Lung (tissue), 12 donors: ENCODE data around the gene ATXN1. TPM values are rescaled to one million over a fixed set of nuclear protein-coding genes. Genes with fewer than 3 reads are reported as not detected.

ENCODE experiments used
- ATAC-seq: fragments of 200-7000 bp; cut with Tn5 transposase; one replicate; pipeline ENCODE4 v1.9.1; 2020; ENCODE audit warnings: moderate number of reproducible peaks; ENCODE audit not compliant: insufficient read depth, low FRiP score
- DNase-seq, 3 donors: peaks; one replicate each; pipeline ENCODE4 v3.0.0-alpha.2; 2013 to 2017
- H3K27ac ChIP-seq, 2 donors: one replicate each; pipeline ENCODE4 v1.5.1; 2013; ENCODE audit warnings: mild to moderate bottlenecking in 2 of 2, moderate library complexity in 2 of 2, control low read depth in 1 of 2, inconsistent platforms in 1 of 2, low read depth in 1 of 2, low read length in 1 of 2
- H3K27me3 ChIP-seq, 3 donors: one replicate each; pipeline ENCODE4 v1.5.1; 2013; ENCODE audit warnings: low read length in 2 of 3; ENCODE audit not compliant: control insufficient read depth in 3 of 3, insufficient read depth in 3 of 3
- H3K36me3 ChIP-seq, 4 donors: one replicate each; pipeline ENCODE4 v1.5.1; 2013; ENCODE audit warnings: low read length in 4 of 4, mild to moderate bottlenecking in 1 of 4, moderate library complexity in 1 of 4; ENCODE audit not compliant: control insufficient read depth in 4 of 4, insufficient read depth in 4 of 4
- H3K4me1 ChIP-seq, 5 donors: one replicate each; pipeline ENCODE4 v1.5.1; 2013; ENCODE audit warnings: low read length in 5 of 5, mild to moderate bottlenecking in 2 of 5, moderate library complexity in 1 of 5; ENCODE audit not compliant: control insufficient read depth in 5 of 5, insufficient read depth in 5 of 5
- H3K4me3 ChIP-seq: one replicate; pipeline ENCODE4 v1.5.1; 2013; ENCODE audit warnings: mild to moderate bottlenecking, control low read depth, moderate library complexity
- H3K9ac ChIP-seq, 2 donors: one replicate each; pipeline ENCODE4 v1.5.1; 2013; ENCODE audit warnings: low read length in 2 of 2, control low read depth in 1 of 2; ENCODE audit not compliant: insufficient read depth in 1 of 2
- H3K9me3 ChIP-seq, 4 donors: one replicate each; pipeline ENCODE4 v1.5.1; 2013; ENCODE audit warnings: low read length in 3 of 4, mild to moderate bottlenecking in 1 of 4, moderate library complexity in 1 of 4; ENCODE audit not compliant: control insufficient read depth in 4 of 4, insufficient read depth in 3 of 4
- CTCF ChIP-seq: IDR thresholded peaks from 2 replicates; pipeline ENCODE4 v1.5.1; 2012; ENCODE audit warnings: mild to moderate bottlenecking; ENCODE audit errors: control extremely low read depth, extremely low read depth
- WGBS, 2 donors: extraction: QIAGEN DNeasy Blood & Tissue Kit; methylation state at CpG; one replicate each; pipeline ENCODE4 v1.1.7; 2013; 5-methylcytosine and 5-hydroxymethylcytosine counted together
- polyA plus RNA-seq, 2 donors: library from polyadenylated mRNA; stranded (reverse); fragments of 200-250 nt; gene quantifications; one replicate each; pipeline ENCODE4 v1.2.1, GENCODE V29; 2013
- total RNA-seq, 2 donors: library from RNA; depleted of rRNA in 1 of 2; stranded (reverse); fragments of >200 nt in 1 of 2; gene quantifications; one replicate each; pipeline ENCODE4 v1.2.1, GENCODE V29; 2014 to 2021
- donor health status: control.
- donor health status: control.
- donor health status: Bipolar disorder and iron deficiency.
- donor health status: healthy.
- donor health status: DM: yes; HTN: yes; CAD: no.

ATXN1 gene
- total and polyA plus RNA-seq, 4 donors, result 9.7 to 108 (median 34.9) TPM

- Histone ChIP-seq H3K36me3 (peaks cover 3 to 16% (median 8%) of the 10 kb centered on the region in 4 donors), H3K9me3 (no peaks in the 10 kb centered on the region), H3K27me3 (no peaks in the 10 kb centered on the region), H3K9ac (no peak overlapping the region), H3K4me1 (peaks cover 0 to 17% (median 0%) of the 10 kb centered on the region in 5 donors), H3K4me3 (no peak overlapping the region), H3K27ac (no peak overlapping the region)
- TF ChIP-seq CTCF, result no peak
- WGBS, 2 donors, result 98 to 100% methylated on average over 6 of the region's 6 CpGs
- ATAC-seq (no peak), DNase-seq (no peak)
Observed at GRCh38 chr6:16522937-16523336, 238.3 kb downstream of the ATXN1 start.

DNA sequence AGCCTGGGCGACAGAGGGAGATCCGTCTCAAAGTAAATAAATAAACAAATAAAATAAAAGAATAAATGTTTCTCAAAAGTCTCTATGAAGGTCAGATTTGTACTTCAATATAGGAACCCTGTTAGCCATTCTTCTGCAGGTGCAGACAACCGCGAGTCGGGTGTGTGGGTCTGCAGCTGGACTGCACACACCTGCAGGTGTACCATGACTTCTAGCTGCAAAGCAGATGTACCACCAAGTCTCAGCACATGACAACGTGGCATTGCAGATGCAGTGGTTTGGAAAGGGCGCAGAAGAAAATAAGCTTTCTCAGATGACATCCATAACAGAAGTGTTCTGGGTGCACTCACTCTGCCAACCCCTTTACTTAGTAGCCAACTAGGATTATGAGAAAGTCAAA lies 239.7 kb downstream of the ATXN1 start:
- DNase-seq (no peak), ATAC-seq (no peak)
- Histone ChIP-seq H3K27ac (no peak overlapping the region), H3K9ac (no peak overlapping the region), H3K4me1 (peaks cover 0 to 17% (median 0%) of the 10 kb centered on the region in 5 donors), H3K9me3 (no peaks in the 10 kb centered on the region), H3K36me3 (peaks cover 3 to 21% (median 10%) of the 10 kb centered on the region in 4 donors), H3K4me3 (no peak overlapping the region), H3K27me3 (no peaks in the 10 kb centered on the region)
- TF ChIP-seq CTCF, result no peak
- 95 to 96% methylated on average over 7 of the region's 7 CpGs for WGBS, 2 donors

DNA sequence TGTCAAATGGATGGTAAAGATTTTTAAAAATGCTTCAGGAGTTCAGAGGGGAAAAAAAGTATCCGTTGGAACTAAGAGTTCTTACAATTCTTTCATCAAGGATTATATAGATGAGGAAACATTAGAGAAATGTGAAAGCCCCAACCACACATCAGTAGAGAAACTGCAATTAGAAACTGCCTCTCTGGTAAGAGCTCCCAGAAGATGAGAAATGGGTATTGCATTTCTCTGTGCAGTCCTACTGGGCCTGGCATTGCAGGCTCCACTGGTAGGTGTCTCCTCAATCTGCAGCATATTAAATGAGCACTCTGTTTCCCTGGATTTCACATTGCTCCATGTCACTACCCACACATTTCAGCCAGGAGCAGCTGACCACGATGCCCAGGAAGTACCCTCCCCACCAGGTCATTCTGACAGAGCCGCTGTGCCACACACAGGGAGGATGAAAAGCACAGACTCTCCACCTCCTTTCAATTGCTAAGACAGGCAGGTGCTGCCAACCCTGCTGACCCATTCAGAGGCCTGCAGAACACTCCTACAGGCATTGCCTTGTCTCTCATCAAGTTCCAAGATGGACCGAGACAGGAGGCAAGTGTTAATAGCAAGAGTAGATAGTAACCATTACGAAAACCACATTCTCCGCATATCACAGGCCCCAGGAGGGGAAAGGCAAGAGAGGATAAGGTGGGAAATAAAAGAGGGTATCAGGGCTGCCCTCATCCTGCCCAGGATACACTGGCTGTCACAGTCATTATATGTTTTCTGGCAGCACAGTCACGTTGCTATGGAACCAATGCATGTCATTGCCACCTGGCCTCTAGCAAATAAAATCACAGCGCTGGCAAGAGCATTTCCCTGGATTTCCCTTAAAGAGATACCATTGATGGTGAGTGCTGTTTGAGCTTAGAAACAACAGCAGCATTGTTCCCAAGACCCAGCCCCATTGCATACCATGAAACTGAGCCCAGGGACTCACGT lies 241.7 kb downstream of the ATXN1 start:
- Histone ChIP-seq H3K4me1 (peaks cover 0 to 17% (median 0%) of the 10 kb centered on the region in 5 donors), H3K36me3 (peaks cover 3 to 21% (median 10%) of the 10 kb centered on the region in 4 donors), H3K4me3 (no peak overlapping the region), H3K27me3 (no peaks in the 10 kb centered on the region), H3K9me3 (no peaks in the 10 kb centered on the region), H3K27ac (no peak overlapping the region), H3K9ac (no peak overlapping the region)
- 84 to 86% methylated on average over 9 of the region's 9 CpGs for WGBS, 2 donors
- no peak for TF ChIP-seq CTCF
- DNase-seq (no peak), ATAC-seq (no peak)
